Hematopoietic multipotent progenitor cell treated with erythropoietin and hydrocortisone succinate and interleukin-3 and kit ligand, for 17 days (in vitro differentiated cells): ENCODE measurements around the gene TJP1.
"Not testable (repeated sequence)": the region's sequence is repeated elsewhere in the genome, so short reads cannot be mapped to it uniquely, and the experiment has no call there.

ENCODE experiments used
- DNase-seq: peaks from one replicate; pipeline ENCODE4 v3.0.0-alpha.2; 2015; ENCODE audit warnings: low spot score

The TJP1 gene

DNA sequence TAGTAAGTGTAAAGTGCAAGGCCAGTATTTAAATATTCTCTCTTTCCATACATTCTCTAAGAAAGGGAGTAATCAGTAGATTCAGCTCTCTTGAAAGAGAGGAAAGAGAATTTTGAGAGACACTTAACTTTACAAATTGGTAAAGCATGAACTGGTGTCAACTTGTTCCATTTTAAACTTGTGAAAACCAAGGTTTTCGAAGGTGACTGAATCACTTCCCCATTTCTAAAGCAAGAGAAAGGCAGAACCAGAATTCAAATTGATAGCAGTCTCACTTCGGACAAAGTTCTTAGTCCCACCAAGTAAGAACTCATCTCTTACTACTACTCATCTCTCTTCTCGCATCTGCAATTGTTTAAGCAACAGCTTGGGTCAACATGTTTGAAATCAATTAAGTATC is 22.4 kb downstream of the TJP1 start:
- no peak for DNase-seq

DNA sequence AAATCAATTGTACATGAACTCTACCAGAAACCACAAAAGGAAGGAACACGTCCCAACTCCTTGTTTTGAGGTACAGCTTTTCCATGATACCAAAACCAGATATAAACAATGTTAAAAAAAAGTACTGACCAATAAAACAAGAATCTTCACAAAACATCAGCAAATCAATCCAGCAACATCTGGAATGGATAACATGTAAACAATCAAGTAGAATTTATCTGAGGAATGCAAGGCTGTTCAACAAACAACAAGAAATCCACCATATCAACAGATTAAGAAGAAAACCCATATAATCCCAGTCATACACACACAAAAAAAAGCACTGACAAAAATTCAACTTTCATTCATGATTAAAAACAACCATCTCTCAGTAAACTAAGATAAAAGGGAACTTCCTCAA is 26.7 kb downstream of the TJP1 start:
- no peak for DNase-seq

DNA sequence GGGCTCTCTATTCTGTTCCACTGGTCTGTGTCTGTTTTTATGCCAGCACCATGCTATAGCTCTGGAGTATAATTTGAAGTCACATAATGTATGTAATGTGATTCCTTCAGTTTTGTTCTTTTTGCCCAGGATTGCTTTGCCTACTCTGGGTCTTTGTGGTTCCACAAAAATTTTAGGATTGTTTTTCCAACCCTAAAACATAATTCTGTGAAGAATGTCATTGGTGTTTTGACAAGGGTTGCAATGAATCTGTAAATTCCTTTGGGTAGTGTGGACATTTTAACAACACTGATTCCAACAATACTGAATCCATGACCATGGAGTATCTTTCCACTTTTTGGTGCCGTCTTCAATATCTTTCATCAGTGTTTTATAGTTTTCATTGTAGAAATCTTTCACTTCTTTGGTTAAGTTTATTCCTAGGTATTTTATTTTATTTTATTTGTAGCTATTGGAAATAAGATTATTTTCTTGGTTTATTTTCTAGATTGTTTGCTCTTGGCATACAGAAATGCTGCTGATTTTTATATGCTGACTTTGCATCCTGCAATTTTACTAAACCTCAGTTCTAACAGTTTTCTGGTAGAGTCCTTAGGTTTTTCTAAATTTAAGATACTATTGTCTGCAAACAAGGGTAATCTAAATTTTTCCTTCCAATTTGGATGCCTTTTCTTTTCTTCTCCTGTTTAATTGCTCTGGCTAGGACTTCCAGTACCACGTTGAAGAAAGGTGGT is 29.7 kb downstream of the TJP1 start:
- no peak for DNase-seq

DNA sequence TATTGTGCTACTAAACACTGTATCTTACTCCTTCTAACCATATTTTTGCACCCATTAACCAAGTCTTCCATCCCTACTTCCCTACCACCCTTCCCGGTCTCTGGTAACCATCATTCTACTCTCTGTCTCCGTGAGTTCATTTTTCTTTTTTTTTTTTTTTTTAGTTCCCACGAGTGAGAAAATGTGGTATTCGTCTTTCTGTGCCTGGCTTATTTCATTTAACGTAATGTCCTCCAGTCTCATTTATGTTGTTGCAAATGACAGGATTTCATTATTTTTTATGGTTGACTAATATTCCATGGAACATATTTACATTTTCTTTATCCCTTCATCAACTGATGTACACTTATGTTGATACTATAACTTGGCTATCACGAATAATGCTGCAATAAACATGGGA is 31.7 kb downstream of the TJP1 start:
- no peak for DNase-seq

DNA sequence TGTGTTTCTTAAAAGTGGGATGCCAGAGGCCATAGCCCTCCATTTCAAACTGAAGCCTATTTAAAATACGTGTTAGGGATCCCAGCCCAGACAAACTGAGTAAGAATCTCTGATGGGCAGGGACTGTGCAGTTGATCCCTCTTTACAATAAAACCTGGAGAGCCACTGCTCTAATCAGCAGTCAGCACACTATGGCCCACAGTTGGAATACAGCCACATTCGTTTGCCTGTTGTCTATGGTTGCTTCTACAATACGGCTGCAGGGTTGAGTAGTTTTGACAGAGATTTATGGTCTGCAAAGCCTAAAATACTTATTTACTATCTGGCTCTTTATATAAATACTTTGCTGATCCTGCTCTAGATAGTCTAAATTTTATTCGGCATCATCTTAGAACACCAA is 32.4 kb downstream of the TJP1 start:
- DNase-seq, result no peak

DNA sequence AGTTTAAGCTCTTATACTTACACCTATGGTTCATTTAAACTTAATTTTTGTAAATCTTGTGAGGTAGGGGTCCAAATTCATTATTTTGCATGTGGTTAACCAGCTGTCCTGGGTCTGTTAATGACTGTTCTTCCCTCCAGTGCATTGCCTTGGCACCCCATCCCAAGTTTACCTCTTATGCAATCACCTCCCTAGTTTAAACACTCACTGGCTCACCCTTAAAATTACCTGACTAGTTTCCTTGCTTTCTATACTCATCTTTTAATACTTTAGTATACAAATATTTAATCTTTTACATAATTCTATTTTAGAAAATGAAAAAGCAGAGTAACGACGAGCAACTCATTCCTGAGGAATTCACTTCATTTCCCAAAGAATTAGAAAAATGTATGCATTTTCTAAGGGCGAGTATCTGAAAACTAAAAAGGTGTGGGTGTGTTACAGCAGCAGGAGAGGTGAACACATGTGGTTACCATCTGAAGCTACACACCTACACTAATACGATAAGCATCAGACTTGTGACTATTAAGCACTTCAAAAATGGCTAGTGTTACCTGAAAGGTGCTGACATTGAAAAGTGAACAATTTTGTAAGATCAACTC is 33.7 kb downstream of the TJP1 start:
- no peak for DNase-seq

DNA sequence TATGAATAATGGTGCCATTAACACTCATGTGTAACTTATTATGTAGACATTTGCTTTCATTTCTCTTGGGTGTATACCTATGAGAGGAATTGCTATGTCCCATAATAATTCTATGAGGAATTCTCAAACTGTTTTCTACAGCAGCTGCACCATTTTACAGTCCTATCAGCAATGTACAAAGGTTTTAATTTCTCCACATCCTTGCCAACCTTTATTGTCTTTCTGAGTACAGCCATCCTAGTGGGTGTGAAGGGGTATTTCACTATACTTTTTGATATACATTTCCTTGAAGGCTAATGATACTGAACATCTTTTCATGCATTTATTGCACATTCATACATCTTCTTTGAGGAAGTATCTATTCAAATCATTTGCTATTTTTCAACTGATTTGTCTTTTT is 34.5 kb downstream of the TJP1 start:
- no peak for DNase-seq

DNA sequence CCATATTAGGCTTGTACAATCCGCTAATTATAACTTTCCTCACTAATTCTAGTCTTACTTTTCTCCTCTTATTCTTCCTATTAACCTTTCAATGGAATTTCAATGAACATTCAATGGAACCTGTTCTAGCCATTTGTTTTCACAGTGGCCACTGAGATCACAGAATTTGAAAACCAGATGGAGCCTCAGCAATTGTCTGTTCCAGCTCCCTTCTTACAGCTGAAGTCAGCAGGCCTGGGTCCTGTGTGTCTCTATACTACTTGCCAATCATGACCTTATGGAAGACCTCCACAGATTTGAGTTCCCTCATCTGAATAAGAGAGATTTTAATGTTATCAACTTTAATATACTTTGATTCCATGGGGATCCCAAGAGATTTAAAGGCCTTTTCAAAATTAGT is 36.6 kb downstream of the TJP1 start:
- DNase-seq, result no peak

DNA sequence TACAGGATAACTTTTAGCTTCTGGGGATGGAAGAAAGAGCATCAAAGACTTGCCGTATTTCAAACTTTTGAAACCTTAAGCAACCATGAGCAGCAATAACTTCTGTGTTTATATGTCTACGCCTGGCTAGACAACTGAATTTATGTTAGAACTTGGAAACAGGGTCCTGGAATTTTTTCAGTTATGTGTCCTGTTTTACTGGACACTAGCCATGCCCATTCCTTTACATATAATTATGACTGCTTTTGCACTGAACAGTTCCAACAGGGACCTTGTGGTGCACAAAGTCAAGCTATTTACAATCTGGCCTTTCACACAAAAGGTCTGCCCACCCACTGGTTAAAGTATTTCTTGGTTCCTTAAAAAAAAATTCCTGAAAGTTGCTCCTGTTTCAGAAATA is 37.1 kb downstream of the TJP1 start:
- DNase-seq, result no peak

DNA sequence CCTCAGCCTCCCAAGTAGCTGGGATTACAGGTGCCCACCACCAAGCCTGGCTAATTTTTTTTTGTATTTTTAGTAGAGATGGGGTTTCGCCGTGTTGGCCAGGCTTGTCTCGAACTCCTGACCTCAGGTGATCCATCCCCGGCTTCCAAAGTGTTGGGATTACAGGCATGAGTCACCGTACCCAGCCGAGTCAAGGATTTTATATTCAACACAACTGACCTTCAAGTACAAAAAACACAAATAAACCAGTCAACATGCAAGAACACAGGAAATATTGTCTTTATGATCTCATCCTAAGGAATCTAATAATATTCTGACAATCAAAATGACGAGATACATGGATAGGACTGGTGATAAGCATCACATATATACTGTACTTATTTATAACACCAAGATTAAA is 37.9 kb downstream of the TJP1 start:
- DNase-seq, result no peak

DNA sequence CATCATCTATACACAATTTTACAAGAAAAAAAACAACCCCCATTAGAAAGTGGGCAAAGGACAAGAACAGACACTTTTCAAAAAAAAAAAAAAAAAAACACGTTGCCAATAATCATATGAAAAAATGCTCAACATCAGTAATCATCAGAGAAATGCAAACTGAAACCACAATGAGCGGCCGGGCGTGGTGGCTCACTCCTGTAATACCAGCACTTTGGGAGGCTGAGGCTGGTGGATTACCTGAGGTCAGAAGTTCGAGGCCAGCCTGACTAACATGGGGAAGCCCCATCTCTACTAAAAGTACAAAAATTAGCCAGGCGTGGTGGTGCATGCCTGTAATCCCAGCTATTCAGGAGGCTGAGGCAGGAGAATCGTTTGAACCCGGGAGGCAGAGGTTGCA is 39.5 kb downstream of the TJP1 start:
- not testable (repeated sequence) for DNase-seq

DNA sequence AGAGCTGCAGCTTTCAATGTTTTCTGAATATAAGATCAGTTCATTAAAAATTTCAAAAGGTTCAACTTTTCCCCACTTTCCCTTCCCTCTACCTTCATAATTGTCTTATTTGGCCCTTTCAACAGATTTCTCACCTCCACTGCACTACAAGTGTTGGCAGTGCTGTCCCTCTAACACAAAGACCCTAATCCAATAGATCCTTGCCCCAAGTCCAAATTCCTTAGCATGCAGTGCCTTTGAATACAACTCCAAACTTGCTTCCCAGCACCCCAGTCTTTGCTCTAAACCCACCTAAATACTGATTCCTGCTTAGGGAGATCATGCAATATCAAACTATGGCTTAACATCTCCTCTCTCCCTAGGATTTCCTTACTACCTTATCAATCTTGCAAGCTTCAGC is 43.9 kb downstream of the TJP1 start:
- no peak for DNase-seq

DNA sequence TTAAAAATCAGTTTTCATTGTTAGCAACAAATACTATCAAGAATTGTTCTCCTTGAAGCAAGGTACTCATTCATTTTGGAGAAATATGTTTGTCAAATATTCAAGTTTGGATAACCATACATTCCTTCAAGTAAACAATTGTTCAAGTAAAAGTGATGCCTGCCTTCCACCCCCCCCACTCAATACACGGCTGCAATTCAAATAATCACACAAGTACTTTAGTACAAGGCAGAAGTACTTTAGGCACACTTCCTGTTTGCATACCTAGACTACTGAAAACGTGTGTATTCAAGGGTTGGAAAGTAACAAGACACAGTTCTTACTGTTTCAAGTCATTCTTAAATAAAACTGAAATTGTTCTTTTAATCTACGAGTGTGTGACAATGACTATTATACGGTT is 45.4 kb downstream of the TJP1 start:
- DNase-seq, result no peak

DNA sequence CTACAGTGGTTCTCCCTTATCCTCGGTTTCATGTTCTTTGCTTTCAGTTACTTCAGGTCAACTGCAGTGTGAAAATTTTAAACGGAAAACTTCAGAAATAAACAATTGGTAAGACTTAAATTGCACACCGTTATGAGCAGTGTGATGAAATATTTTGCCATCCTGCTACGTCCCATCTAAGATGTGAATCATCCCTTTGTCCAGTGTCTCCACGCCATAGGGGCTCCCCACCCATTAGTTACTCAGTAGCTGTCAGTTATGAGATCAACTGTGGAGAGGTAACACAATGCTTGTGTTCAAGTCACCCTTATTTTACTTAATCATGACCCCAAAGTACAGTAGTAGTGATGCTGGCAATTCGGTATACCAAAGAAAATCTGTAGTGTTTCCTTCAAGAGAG is 47.4 kb downstream of the TJP1 start:
- DNase-seq, result no peak

DNA sequence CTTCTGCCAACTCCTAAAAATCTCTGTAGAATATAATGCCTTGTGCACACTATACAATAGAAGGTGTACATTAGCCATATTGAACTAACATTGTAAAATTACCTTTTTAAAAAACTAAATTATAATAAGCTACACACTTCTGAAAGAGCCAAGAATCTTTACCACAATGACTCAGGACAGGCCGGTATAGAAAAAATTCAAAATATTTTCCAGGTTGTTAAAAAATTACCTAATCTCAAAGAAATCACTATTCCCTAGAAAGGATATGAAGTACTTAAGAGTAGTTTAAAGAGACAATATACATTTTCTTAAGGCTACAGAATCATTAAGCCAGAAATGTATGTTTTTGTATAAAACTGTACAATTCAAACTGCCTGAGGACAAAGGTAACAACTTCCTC is 48.5 kb downstream of the TJP1 start:
- no peak for DNase-seq

DNA sequence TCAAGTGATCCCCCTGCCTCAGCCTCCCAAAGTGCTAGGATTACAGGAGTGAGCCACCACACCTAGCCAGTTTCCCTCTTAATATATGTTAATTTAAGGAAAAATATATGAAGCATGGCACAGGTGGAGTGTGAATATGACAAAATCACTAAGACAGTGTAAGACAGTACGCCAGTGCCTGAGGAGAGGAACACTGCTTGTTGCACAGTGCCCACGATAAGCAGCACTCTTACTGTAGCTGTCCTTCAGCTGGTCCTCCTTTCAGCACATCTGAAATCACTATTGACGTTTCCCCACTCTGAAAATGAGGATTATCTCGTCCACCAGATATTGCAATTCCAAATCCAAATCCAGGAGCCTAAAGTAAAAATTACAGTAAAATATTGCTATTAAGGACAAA is 49.3 kb downstream of the TJP1 start:
- DNase-seq, result no peak

DNA sequence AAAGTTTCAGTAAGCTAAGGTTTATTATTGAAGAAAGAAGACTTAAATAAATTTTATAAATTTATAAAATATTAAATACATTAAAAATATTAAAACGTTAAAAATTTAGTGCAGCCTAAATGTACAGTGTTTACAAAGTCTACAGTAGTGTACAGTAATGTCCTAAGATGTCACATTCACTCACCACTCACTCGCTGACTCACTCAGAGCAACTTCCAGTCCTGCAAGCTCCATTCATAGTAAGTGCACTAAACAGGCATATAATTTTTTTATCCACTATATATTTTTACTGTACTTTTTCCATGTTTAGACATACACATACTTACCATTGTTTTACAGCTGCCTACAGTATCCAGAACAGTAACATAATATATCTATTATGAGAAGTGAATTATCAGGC is 51.5 kb downstream of the TJP1 start:
- DNase-seq, result no peak

DNA sequence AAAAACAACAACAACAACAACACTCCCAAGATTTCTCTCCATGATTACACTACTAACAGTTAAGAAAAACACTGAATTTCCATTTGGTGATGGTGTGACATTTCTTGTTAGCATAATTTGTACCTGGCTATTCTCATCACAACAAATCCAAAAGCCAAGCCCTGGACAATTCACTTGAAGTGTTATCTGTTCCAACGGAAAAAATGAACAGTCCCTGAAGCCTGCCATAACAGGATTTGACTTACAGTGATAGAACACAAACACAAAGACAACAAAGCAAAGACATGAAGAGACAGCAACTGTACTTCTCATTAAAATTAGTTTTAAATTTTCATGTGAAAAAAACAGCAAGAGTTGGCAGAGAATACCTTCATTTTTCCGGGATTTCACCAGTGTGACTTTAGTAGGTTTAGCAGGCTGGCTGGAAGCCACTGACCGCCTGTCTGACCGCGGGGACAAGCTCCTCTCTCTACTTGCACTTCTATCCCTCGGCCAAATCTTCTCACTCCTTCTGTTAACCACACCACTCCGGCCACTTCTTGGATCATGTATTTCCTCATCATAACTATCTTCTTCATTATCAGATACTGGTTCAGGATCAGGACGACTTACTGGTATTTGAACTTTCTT is 56.3 kb downstream of the TJP1 start:
- no peak for DNase-seq

DNA sequence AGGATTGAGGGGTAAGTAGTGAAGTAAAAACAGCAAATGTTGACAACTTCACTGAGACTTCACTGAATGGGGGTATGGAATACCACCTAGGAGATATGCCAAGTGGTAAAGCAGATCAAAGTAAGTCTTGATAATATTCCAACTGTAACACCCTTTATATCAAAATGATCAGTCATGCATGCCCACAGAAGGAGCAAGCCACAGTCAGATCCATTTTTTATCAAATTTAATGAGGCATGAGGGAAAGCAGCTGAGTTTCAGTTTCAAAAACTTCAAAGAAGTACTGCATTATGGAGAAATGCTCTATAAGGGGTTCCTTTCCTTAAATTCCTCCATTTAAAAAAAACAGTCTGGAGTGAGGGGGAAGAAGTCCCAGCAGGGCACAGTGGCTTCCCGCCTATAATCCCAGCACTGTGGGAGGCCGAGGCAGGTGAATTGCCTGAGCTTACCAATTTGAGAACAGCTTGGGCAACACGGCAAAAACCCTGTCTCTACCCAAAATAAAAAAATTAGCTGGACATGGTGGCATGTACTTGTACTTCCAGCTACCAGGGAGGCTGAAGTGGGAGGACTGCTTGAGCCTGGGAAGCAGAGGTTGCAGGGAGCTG is 56.9 kb downstream of the TJP1 start:
- no peak for DNase-seq

DNA sequence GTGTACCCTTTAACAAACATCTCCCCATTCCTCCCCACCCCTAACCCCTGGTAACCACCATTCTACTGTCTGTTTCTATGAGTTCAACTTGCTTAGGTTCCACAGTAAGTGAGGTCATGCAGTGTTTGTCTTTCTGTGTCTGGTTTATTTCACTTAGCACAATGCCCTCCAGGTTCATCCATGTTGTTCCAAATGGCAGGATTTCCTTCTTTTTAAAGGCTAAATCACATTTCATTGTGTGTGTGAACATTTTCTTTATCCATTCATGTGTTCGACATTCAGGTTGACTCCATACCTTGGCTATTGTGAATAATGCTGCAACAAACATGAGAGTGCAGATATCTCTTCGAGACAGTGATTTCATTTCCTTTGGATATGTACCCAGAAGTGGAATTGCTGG is 62.7 kb downstream of the TJP1 start:
- DNase-seq, result no peak

DNA sequence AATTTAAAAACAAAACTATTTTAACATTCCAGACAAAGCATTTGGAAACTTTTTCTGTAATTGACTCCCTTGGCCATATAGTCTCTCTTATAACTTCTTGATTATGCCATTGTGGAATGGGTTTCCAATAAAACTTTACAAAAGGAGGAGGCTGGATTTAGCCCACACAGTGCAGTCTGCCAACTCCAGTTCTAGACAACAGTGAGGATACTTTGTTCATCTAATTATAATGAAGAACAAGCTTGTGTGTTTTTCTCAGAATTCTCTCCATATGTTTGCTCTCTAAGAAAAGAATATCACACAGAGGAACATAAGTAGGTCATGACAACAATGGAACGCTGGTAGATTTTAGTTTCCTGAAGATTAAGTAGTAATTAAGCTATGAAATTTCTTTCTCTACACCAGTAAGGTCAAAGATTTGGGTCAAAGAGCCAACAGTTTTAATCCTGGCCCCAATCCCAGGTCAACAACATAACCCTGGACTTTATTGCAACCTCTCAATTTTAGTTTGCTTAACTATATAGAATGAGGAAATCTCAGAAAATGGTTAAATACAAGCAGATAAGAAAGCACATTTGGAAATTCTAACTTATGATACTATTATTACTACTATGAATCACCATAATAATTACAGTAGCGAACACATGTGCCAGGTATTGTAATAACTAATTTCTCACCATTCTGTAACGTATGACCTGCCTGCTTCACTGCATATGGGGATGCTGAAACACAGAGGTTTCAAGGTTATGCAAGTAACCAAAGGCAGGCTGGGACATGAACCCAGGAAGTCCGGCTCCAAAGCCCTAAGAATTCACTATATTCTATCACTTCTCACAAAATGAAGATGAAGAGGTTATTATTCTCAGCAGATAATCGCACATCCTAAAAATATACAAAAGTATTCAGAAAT is 65.7 kb downstream of the TJP1 start:
- DNase-seq, result no peak

DNA sequence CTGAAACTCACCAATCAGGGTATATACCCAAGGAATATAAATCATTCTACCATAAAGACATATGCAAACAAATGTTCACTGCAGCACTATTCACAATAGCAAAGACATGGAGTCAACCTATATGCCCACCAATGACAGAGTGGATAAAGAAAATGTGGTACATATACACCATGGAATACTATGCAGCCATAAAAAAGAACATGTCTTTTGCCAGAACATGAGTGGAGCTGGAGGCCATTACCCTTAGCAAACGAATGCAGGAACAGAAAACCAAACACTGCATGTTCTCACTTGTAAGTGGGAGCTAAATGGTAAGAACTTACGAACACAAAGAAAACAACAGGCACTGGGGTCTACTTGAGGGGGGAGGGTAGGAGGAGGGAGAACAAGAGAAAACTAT is 68.3 kb downstream of the TJP1 start:
- DNase-seq, result not testable (repeated sequence)
